Measurements from ENCODE around the gene AFF3.
"Not testable (repeated sequence)": the region's sequence is repeated elsewhere in the genome, so short reads cannot be mapped to it uniquely, and the experiment has no call there.

The AFF3 gene

DNA sequence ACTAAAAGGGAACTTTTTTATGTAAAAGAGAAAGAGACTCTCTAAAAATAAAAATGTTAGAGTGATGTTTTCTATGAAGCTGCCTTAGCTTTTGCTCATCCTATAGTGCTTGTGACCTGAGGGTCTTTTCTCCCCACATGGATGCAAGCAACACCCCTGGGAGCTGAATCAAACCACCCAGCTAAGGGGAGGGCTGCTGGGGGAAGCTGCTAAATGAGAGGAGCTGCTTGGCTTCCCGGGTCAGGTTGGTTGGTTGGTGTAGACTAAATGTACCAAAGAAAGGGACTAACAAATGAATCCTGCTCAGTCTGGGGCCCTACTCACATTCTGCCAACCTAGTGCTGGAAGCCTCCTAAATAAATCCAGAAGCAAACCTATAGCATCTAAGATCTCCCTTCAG is 35.0 kb downstream of the AFF3 start:
- DNase-seq: no peak

DNA sequence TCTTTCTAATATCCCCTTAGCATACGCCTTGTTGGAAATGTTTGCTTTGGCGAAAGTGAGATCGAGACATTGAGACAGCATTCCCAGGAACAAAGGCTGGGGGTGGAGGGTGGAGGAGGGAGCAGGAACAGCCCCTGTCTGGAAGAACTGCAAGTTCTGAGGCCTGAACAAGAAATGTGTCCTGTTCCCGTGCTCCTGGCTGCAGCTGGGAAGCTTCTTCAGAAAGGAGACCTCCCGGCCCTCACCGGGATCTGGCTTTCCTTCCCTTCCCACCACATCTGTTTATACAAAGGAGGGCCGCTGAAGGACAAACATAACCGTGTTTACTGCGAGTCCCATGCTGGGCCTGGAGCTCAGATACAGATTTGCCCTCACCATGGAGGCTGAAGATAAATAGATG is 35.9 kb downstream of the AFF3 start:
- DNase-seq: peak; percentile 75

DNA sequence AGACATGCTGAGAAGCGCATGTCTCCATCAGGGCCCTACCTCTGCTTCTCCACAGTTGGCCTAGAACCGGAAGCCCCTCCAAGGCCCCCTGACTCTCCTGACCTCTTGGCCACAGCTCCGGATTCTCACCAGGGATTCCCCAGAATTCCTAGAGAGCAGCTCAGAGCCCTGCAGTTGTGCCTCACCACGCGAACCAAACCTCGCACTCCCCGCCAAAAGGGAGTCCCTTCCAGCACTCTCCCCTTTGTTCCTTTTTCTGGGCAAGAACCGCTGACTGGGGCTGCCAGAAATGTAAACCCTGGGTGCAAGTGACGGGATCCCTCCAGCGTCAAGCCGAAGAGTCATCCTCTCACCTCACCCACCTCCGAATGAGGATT is 36.7 kb downstream of the AFF3 start:
- peak; percentile 51 for DNase-seq

DNA sequence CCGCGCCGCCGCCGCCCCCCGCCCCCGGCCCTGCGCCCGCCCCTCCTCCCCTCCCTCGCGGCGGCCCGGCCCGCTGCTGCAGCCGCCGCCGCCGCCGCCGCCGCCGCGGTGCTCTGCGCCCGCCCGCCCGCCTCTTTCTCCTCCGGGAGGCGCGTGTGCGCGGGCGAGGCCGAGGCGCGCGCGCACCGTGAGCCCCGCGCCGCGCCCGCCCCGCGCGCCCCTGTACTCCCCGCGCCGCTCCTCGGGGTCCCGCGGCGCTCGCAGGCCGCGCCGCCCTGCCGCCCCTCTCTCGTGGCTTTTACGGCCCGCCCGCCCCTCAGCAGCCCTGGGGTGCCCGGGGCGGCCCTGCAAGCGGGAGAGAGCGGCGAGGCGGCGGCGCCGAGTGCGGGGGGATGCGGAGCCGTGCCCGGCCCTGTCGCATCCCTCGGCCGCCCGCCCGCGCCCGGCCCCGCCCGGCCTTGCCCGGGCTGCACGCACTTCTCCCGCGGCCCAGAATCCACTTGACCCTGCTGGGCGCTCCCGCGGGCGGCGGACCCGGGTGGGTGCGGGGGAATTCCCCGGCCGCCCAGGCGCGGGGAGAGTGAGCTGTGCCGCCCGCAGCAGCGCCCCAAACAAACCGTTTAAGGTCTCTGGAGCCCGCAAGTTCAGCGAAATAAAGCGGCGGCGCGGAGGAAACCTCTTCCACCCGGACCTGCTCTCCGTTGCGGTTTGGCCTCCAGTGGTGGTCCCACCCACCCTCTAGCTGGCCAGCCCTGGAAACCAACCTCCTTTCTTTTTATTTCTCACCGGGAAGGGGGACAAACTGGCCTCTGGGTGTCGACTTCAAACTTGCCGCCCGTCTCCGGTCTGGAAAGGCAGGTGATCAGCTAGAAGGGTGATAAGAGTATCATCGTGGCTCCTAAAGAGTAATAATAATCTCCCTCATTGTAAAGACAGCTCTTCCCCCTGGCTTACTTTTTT is 37.4 kb downstream of the AFF3 start:
- peak; percentile 49 for DNase-seq

DNA sequence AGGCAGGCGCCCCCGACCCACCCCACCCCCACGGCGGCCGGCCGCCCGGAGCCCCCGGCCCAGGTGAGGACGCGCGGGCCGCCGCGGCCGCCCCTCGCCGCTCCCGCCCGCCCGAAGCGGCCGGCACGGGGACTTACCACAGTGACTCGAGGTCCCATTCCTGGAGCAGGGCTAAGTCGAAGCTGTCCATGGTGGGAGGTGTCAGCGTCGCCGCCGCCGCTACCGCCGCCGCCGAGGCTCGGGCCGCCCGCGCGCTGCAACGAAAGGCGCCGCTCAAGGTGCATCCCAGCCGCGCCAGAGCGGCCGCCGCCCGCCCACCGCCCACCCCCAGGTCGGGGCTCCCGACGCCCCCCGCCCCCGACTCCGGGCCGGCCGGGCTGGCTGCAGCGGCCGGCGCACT is 38.1 kb downstream of the AFF3 start:
- DNase-seq: not testable (repeated sequence)

DNA sequence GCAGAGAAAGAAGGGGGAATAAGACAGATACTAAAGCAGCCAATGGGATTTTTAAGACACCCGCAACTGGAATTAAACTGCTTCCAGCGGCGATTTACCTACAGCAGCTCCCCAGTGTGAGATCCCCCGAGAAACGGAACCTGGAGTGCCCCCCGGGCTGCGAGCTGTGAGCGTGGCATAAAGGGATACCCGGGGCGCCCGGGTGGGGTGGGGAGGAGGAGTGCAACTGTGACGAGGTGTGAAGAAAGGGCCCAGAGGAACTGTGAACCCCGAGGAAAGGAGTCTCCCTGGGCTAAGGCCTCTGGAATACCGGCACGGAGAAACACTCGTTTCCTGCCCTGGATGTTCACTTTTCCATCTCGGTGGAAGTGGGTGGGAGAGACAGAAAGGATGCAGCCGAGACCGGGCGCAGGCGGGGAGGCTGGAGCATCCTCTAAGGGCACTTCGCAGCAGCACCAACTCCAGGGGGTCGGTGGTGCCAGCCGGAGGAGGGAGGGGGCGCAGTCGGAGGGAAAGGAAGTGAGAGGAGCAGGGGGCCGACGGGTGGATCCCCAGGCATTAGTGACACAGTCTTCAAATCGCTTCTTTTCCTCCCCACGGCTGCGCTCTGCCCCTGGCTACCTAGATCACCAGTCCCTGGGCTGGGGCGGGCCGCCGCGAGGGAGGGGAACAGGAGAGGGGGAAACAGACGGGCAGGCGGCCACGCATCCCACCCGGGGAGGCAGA is 38.7 kb downstream of the AFF3 start:
- not testable (repeated sequence) for DNase-seq

DNA sequence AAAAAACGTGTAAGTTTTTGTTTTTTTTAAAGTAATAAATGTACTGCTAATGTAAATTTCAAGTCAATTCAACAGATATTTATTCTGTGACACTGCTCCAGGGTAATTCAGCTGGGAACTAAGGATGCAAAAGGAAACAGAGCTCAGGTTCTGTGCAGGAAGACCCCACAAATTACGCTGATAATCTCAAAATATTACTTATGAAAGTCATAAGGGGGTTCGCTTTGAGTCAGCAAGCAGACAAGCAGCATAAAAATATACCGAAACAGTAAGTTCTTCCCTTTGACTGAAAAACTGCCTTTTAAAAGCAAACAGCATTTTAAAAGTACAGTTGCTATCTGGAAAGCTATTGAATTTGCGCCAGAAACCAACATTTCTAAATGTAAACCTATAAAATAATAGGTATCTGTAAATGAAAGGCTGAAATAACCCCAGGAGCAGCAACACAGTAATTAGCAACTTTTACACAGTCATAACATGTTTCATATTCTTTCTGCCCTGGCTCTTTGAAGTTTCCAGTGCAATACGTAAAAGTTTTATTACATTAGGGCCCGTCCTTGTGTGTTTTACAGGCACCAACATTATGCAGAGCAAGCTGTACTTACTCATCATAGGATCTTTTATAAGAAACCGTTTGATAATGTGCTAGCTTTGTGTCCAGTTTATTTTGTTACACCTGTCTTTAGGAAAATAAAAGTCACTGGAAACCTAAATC is 39.8 kb downstream of the AFF3 start:
- not testable (repeated sequence) for DNase-seq

DNA sequence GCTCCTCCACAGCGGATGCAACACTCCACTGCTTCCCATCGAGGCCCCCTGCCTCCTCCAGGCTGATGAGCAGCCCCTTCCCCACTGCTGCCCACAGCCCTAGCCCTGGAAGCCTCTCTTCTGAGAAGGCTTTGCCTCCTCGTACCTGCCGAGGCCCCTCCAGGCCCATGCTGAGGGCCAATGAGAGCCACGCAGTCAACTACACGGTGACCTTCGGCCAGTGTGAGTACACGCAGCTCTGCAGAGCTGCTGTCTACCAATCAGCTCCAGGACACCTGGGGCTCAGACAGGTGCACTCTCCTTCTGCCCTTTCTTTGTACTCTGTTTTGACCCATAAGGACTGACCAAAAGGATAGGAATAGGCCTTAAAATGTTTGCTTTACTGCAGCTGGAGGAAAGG is 43.5 kb downstream of the AFF3 start:
- not testable (repeated sequence) for DNase-seq

DNA sequence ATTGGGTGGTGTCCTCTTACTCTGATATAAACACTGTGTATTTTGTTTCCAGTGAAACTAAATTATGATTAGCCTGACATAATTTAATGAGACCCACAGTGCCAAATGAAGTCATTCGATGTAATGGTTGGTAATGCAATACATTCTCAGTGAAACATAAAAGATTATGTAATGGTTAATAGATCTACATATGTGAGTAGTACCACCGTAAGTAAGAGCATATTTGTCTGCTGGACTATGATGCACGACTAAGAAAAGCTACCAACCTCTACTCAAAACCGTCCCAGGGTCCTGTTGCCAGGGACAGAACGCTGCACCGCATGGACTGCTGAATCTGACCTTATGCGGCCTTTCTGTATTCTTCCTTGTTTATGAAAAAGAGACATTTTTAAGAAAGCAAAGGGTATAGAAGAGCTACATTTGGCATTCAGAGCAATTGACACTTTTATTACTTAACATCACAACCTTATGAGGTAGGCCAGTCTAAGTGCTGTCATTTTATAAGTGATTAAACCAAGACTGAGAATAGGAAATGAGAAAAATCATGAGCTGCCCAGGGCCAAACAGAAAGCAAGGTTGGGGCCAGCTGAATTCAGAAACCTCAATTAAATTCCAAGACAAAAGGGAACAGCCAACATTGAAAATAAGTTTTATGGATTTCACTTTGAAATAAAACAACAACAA is 44.6 kb downstream of the AFF3 start:
- not testable (repeated sequence) for DNase-seq

DNA sequence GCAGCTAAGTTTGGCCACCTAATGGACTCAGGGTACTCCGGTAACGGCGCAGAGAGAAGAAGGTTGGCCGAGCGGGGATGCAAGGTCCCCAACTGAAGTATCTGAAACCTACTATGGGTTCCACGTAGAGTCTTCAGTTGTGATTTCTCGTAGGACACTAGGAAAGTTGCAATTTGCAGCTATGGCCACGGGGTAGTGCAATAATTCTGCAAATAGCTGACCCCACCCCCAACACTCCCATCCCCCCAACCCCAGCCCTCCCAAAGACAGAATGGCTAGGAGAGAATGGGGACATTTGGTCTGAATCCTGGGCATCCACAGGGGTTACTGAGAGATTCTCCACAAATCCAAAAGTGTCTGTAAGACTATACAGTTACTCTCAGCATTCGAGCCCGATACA is 46.5 kb downstream of the AFF3 start:
- not testable (repeated sequence) for DNase-seq

DNA sequence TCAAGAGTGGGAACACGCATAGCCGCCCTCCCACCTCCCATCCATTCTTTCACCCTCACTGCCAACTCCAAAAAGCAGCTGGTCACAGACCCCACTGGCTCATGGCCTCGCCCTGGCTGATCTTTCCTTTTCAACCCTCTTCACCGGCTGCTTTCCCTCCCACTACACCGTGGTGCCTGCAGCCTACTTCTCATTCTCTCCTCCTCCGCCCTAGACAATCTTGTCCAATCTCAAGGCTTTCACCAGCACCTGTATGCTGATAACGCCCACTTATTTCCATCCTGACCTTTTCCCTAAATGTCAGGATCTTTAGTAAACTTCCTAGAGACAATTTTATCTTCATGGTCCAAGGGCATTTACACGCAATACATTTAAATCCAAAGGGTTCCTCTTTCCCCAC is 50.6 kb downstream of the AFF3 start:
- DNase-seq: not testable (repeated sequence)

DNA sequence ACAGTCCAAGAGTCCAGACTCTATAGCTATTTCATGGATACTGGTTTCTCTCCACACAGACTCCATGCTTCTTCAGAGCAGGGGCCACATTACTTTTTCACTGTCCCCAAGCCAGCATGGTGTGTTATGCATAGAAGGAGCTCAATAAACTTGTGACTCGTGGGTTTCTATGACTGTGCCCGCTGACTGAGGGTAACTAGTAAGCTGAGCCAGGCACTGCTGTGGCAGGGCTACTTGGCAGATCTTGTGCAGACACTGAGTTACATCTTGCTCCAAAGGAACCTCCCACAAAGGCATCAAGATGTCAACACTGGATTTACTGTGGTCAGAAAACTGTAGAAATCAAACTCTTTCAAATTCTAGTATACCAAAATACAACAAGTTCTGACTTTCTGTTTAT is 56.6 kb downstream of the AFF3 start:
- DNase-seq: not testable (repeated sequence)

DNA sequence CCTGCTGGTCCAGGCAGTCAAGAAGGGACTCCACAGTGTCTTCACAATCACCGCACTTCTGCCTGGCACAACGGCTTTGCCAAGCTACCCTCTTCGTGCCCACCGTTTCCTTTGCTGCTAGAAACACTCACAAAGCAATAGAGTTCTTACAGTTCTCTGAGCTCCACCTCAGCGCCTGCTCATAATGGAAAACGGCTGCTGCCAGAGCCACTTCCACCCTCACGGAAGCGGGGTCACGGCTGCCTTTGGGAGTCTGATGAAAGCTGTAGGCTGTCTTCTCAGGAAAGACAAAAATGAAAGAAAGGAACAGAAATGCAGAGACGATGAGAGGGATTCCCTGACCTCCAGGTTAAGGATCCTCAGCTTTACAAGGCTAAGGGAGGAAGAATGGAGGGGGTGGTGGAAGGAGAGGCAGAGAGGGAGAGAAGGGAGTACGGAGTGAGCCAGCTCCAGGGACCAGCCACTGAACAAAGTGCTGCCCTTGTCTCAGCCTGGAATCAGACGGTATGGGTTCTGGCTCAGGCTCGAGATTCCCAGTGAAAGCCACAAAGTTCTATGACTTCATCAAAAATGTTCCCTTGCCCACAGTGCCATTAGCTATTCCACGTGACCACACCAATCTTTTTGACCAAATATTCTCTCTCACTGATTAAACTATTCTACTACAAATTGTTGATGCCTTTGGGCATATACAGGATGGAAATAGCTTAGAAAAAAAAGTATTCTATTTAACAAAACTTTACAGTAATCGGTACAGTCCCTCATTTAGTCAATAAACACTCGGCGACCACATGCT is 58.8 kb downstream of the AFF3 start:
- DNase-seq: not testable (repeated sequence)

DNA sequence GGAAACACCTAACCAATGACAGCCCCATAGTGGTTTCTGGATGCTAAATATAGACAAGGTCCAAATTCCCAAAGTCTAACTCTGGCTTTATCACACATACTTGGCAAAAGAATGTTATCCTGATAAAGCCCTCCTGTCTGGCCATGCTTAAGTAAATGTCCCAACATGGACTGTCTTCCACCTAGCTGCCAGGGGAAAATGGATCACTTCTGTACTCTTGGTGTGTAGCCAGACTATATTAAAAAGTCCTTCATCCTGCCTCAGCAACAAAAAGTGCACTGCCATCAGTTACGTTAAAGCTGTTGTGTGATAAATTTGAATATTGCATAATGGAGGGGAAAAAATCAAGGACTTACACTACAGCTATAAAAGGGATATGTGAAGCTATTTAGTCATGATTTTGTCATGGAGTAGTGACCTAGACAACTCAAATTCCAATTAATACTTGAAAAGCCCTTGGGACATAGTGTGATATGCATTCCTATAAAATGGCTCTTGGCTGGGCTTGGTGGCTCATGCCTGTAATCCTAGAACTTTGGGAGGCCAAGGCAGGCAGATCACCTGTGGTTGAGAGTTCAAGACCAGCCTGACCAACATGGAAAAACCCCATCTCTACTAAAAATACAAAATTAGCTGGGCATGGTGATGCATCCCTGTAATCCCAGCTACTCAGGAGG is 60.0 kb downstream of the AFF3 start:
- not testable (repeated sequence) for DNase-seq

DNA sequence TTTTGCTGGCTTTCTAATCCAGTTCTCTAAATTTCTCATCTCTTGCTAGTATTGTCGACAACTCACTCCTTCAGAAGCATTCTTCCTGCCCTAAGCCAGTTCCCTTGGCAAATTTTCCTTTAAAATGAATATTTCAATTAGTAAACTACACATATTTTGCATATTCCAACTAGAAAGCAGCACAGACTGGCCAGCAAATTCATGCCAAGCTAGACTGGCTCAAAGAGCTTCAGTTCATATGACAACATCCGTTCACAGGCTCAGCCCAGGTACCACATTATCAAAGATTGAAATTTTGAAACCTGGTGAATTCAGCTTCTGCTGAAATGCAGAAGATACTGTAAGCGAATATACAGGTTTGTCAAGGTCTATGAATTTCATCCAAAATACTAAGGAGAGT is 64.5 kb downstream of the AFF3 start:
- DNase-seq: no peak

DNA sequence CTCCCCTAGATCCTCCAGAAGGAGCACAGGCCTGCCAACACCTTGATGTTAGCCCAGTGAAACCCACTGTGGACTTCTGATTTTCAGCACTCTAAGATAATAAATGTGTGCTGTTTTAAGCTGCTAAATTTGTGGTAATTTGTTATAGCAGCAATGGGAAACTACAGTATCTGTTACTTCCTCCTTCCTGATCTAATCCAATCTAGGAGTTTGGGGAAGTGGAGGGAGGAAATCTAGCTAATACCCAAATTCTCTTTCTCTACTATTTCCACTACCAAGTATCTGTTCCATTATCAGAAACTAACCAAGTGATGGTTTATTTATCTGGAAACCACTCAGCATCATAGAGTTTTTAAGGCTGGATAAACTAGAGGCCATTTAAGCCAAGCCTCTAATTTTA is 64.9 kb downstream of the AFF3 start:
- DNase-seq: no peak

DNA sequence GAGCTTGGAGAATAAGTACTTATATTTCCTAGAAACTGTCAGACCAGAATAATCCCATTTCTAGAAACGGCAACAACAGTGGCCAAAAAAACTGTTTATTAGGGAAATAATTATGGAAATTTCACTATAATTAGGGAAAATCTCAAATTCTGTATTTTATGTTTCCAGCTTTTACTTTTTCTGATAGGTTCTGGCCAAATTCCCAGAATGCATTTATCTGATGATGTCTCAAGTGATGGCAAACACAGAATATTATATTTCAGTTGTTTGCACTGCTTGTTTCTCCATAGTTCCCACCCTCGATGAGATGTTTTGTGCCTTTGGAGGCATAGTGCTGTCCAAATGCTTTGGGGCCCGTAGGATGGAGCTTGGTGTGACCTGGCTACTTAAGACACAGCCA is 66.9 kb downstream of the AFF3 start:
- no peak for DNase-seq

DNA sequence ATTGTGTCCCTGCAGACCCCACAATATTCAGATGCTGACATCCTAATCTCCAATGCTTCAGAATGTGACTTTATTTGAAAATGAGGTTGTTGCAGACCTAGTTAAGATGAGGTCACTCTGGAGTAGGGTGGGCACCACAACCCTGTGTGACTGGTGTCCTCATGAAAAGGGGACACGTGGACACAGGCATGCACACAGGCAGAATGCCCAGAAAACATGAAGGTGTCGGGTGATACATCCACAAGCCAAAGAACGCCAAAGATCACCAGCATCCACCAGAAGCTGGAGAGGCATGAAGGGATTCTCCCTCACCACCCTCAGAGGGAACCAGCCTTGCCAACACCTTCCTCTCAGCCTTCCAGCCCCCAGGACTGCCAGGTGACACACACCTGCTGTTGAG is 69.3 kb downstream of the AFF3 start:
- no peak for DNase-seq

DNA sequence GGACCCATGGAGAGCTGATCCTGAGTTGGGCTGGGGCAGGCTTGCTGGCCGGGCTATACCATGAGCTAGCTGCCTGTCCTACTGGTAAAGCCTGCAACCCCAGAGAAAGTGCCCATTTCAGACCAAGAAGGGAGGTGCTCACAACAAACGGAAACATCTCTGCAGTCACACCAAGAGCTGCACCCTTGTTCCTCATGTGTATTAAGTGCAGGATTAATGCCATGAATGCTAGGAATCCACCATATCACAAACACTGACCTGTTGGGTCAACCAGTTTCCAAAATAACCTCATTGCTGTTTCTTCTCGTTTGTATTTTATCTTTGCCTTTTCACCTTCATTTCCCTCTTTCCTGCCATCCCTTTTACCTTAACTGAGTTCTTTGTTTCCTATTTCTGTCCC is 69.9 kb downstream of the AFF3 start:
- no peak for DNase-seq

DNA sequence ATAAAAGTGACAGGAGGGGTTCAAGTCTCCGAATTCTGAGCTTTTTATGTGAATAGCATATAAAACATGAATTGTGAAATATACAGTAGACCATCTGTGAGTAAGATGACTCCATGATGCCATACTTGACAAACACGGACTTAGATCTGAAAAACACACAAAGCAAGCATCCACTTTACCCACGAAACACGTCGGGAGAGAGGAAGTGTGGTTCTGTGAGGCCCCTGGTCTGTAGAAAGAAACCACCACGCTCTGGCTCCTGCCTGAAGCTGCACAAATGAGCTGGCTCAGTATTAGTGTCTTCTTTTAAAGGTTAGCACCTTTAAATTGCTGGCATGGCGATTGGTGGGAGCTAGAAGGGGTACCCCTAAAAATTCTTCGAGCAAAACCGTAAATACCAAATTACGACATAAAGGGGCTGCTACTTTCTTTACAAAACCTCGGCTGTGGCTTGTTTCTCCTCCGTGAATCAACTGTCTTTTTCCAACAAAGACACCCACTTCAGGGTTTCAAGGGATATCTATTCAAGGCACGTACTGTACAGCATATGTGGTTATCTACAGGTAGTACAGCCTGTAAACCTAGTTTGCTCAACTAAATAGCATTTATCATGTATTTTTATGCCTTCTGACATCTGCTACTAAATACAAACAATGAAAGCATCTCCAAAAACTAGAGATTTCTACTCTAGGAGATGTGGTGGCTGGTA is 70.9 kb downstream of the AFF3 start:
- no peak for DNase-seq

DNA sequence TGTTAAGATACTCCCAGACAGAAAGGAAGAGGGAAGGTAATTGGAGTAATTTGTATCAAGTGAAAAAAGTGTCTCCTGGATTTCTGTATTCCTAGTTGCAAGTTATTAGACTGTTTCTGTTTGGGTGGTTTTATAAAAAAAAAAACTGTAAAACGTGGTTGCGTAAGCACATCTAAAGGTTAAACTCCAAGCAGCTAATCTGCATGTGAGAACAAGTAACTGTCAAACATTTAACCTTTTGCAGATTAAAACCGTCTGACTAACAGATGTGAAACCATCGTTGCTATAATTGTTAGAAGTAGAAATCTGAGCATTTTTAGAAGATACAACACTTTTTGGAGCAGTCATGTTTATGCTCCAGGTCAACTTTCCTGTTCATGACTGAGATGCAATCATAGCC is 72.3 kb downstream of the AFF3 start:
- no peak for DNase-seq
